CD4-positive, alpha-beta T cell treated with Interleukin-6 for 4 hours (primary cell): ENCODE results near the gene MLEC.

ENCODE experiments used
- DNase-seq: peaks from one replicate; pipeline ENCODE4 v3.0.0-alpha.2; 2020; ENCODE audit warnings: mixed read lengths

The MLEC gene

DNA sequence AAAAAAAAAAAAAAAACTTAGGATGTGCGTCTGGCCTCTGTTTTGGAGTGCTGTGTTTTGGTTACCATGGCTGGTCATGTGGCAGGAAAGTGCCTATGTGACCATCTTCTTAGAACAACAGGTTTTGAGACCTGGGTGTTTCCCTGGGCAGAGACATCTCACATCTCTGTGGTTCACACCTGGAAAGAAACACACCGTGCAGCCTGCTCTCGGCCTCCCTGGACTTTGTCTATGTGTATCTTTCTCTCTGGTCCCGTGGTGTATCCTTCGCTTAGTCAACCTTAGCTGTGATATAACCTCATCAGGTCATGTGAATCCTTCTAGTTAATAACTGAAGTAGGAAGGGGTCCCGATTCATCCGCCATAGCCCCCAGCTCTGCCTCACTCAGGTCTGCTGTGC lies 61.3 kb downstream of the MLEC start:
- no peak for DNase-seq

DNA sequence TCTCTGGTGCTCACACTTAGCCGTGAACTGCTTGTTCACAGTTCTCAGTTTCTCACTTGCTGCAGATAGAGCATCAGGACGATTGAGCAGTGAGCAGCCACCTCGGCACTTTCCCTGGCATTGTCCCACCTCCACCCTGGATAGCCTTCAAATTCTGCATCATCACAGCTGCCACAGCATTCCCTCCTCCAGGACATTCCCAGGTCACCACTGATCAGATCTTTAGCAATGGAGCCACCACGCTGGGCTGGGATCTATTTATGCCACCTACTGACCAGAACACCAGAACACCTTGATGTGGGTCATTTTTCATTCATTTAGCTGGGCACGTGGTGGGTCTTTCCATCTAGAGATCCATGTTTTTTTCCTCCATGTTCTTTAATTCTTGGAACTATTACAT lies 62.3 kb downstream of the MLEC start:
- DNase-seq: no peak

DNA sequence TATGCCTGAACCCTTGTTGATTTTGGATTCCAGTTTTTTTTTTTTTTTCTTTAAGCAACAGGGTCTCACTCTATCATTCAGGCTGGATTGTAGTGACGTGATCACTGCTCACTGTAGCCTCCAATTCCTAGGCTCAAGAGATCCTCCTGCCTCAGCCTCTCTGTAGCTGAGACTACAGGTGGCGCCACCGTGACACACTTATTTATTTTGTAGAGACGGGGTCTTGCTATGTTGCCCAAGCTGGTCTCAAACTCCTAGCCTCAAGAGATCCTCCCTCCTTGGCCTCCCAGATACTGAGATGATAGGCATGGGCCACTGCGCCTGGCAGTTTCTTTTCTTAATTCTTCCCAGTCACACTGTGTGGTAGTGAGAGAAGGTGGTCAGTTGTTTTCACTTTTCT lies 63.9 kb downstream of the MLEC start:
- DNase-seq: no peak

- no peak for DNase-seq
Observed at GRCh38 chr12:120751389-120751788, 64.4 kb downstream of the MLEC start.
